ENCODE measurements around the gene ACOT6. TPM values are rescaled to one million over a fixed set of nuclear protein-coding genes. Genes with fewer than 3 reads are reported as not detected.
"Not testable (repeated sequence)": the region's sequence is repeated elsewhere in the genome, so short reads cannot be mapped to it uniquely, and the experiment has no call there.

Gene ACOT6
- polyA plus RNA-seq, 2 of the 4 experiments (the other 2 are of a cell fraction): not detected

DNA sequence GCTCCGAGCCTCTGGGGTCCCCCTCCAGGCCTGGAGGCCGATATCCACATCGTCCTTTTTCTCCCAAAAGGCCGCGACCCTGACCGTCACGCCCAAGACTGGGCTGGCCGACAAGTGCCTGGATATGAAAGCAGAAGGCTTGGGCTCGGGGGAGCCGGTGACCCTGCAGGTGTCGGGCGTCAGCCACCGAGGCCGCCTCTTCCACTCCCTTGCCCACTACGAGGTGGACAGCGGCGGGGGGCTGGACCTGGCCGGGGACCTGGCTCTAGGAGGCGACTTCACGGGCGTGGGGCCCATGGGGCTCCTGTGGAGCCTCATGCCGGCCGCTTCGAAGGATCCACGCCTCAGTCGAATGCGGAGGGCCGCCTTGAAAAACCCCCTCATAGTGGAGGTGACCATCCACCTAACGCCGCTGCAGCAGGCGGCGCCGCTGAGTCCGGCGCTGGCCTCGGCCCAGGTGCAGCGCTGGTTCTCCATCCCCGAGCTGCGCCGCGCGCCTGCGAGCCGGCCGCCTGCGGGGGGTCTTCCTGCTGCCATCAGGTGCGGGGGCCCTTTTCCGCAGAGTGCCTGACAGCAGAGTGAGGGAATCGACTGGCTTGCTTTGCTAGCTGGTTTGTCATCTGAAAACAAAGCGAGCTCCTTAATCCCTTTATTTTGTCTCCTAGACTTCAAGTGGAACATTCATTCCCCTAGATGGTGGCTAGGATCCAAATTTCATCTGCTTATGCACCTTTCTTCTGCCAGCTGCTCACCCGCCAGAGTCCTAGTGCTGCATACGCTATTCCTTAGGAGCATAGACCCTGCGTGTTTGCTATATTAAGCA lies 21.9 kb downstream of the ACOT6 start:
- H3K9me3 ChIP-seq: no peaks in the 10 kb centered on the region
- TF ChIP-seq, protein P1, sequence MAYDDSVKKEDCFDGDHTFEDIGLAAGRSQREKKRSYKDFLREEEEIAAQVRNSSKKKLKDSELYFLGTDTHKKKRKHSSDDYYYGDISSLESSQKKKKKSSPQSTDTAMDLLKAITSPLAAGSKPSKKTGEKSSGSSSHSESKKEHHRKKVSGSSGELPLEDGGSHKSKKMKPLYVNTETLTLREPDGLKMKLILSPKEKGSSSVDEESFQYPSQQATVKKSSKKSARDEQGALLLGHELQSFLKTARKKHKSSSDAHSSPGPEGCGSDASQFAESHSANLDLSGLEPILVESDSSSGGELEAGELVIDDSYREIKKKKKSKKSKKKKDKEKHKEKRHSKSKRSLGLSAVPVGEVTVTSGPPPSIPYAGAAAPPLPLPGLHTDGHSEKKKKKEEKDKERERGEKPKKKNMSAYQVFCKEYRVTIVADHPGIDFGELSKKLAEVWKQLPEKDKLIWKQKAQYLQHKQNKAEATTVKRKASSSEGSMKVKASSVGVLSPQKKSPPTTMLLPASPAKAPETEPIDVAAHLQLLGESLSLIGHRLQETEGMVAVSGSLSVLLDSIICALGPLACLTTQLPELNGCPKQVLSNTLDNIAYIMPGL (CRISPR knock-in tag; IDR thresholded peaks at IDR 0.05; ENCODE audit: borderline replicate concordance): no peak
- TF ChIP-seq MYC (IDR thresholded peaks at IDR 0.05; ENCODE audit: borderline replicate concordance, low read length) (no peak), NR3C1 (IDR thresholded peaks at IDR 0.05) (no peak), EP300 (IDR thresholded peaks at IDR 0.05) (no peak)
- TF ChIP-seq, protein P2, sequence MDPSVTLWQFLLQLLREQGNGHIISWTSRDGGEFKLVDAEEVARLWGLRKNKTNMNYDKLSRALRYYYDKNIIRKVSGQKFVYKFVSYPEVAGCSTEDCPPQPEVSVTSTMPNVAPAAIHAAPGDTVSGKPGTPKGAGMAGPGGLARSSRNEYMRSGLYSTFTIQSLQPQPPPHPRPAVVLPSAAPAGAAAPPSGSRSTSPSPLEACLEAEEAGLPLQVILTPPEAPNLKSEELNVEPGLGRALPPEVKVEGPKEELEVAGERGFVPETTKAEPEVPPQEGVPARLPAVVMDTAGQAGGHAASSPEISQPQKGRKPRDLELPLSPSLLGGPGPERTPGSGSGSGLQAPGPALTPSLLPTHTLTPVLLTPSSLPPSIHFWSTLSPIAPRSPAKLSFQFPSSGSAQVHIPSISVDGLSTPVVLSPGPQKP (IDR thresholded peaks at IDR 0.05; ENCODE audit: low read depth, low read length): no peak
- peak; percentile 16 to 20; a peak in 2 of 6 replicates for ATAC-seq
- ChIA-PET CTCF (interaction anchor here (0.6 to 6.3 kb wide), 37 partner anchors 10 to 405 kb away, joined by 3 to 89 read pairs (median 4); partner anchors contain the start of genes DNAL1 and RIOX1), POLR2A (no interaction called here)
- H3K4me1 ChIP-seq: peaks cover 3% of the 10 kb centered on the region; the same call in 2 of the 3 replicates
- no peak for FAIRE-seq
- peak overlapping the region; percentile 37; the same call in 1 of the 3 replicates for H3K4me3 ChIP-seq
- peak overlapping the region; percentile 84 for H3K4me2 ChIP-seq
- peak overlapping the region; percentile 77 to 78 for H3K27ac ChIP-seq
- DNase-seq (ENCODE audit: low read depth in 1 of 2, low spot score in 1 of 2): no peak
- WGBS (ENCODE audit: missing lambda C conversion rate): 90% methylated on average over 51 of the region's 53 CpGs

DNA sequence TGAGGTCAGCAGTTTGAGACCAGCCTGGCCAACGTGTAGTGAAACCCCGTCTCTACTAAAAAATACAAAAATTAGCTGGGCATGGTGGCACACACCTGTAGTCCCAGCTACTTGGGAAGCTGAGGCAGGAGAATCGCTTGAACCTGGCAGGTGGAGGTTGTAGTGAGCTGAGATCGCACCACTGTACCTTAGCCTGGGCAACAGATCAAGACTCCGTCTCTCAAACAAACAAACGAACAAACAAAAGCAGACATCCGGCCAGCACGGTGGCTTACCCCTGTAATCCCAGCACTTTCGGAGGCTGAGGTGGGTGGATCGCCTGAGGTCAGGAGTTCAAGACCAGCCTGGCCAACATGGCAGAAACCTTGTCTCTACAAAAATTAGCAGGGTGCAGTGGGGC lies 24.0 kb downstream of the ACOT6 start:
- POLR2A ChIA-PET; H3K27ac ChIP-seq; ATAC-seq; DNase-seq (ENCODE audit: low read depth in 1 of 2, low spot score in 1 of 2); H3K4me2 ChIP-seq; H3K4me1 ChIP-seq; FAIRE-seq; H3K9me3 ChIP-seq; H3K4me3 ChIP-seq: not testable (repeated sequence)
- 71% methylated on average over 10 of the region's 10 CpGs for WGBS (ENCODE audit: missing lambda C conversion rate)
- CTCF ChIA-PET: interaction anchor here (1.7 to 1.9 kb wide), 2 partner anchors 55 to 127 kb away, joined by 3 to 7 read pairs; no protein-coding TSS in a partner anchor

- DNase-seq (ENCODE audit: low read depth in 1 of 2, low spot score in 1 of 2) (no peak), ATAC-seq (no peak), FAIRE-seq (no peak)
- no peak overlapping the region for H3K4me3 ChIP-seq
- TF ChIP-seq MAZ (IDR thresholded peaks at IDR 0.05; ENCODE audit: borderline replicate concordance, low read depth, low read length): no peak
- no peak for TF ChIP-seq POLR2A (IDR thresholded peaks at IDR 0.05; ENCODE audit: low read length)
- no peak for TF ChIP-seq CHD4 (IDR thresholded peaks at IDR 0.05; ENCODE audit: borderline replicate concordance)
- TF ChIP-seq REST (IDR thresholded peaks at IDR 0.05): no peak
- no peak for TF ChIP-seq FOSL2 (IDR thresholded peaks at IDR 0.05)
- no peak for TF ChIP-seq FOSL2 (CRISPR knock-in tag; IDR thresholded peaks at IDR 0.05)
- H3K27ac ChIP-seq: no peak overlapping the region
- POLR2A ChIA-PET: interaction anchor here (1.2 kb wide), 1 partner anchor 147 kb away, joined by 5 read pairs; the partner anchor contains the start of gene RIOX1
- WGBS (ENCODE audit: missing lambda C conversion rate): 76% methylated on average over 5 of the region's 5 CpGs
- H3K9me3 ChIP-seq: no peaks in the 10 kb centered on the region
- CTCF ChIA-PET: interaction anchor here (1.6 to 1.7 kb wide), 2 partner anchors 57 to 120 kb away, joined by 3 to 5 read pairs; no protein-coding TSS in a partner anchor
- H3K4me1 ChIP-seq: peaks cover 8% of the 10 kb centered on the region; the same call in 2 of the 3 replicates
- H3K4me2 ChIP-seq: no peak overlapping the region
These were observed 25.5 kb downstream of the ACOT6 start for GRCh38 chr14:73637830-73638229.

Measured in A549 (cell line).